Muscle layer of colon (tissue), 2 donors: ENCODE results near the gene TFG.

Experiments used
- H3K27ac ChIP-seq: one replicate; pipeline ENCODE4 v1.7.0; 2013; ENCODE audit warnings: low read depth, mild to moderate bottlenecking, low read length, moderate library complexity
- H3K27me3 ChIP-seq, 2 donors: one replicate each; pipeline ENCODE4 v1.7.0; 2013; ENCODE audit warnings: low read length in 2 of 2, mild to moderate bottlenecking in 2 of 2; ENCODE audit not compliant: insufficient read depth in 2 of 2, control insufficient read depth in 1 of 2
- H3K36me3 ChIP-seq: one replicate; pipeline ENCODE4 v1.7.0; 2013; ENCODE audit warnings: mild to moderate bottlenecking, low read length; ENCODE audit not compliant: insufficient read depth
- H3K4me1 ChIP-seq: one replicate; pipeline ENCODE4 v1.7.0; 2013; ENCODE audit warnings: mild to moderate bottlenecking, low read length; ENCODE audit not compliant: insufficient read depth
- H3K4me3 ChIP-seq, 2 donors: one replicate each; pipeline ENCODE4 v1.7.0; 2013; ENCODE audit warnings: low read length in 2 of 2, low read depth in 1 of 2, mild to moderate bottlenecking in 1 of 2, moderate library complexity in 1 of 2
- H3K9ac ChIP-seq: one replicate; pipeline ENCODE4 v1.7.0; 2013; ENCODE audit warnings: low read length
- H3K9me3 ChIP-seq: one replicate; pipeline ENCODE4 v1.7.0; 2013; ENCODE audit warnings: mild to moderate bottlenecking, low read length
- donor health status: abdominal sarcoma.
- donor health status: Adenocarcinoma of cecum.

TFG gene

GRCh38 chr3:100710261-100710968, 1.1 kb downstream of the TFG start:
- Histone ChIP-seq H3K27ac (peak overlapping the region; percentile 96), H3K9me3 (no peaks in the 10 kb centered on the region), H3K36me3 (no peaks in the 10 kb centered on the region), H3K27me3 (no peaks in the 10 kb centered on the region), H3K4me1 (peaks cover 35% of the 10 kb centered on the region), H3K4me3 (peak overlapping the region; percentile 67 to 82), H3K9ac (peak overlapping the region; percentile 82)

DNA sequence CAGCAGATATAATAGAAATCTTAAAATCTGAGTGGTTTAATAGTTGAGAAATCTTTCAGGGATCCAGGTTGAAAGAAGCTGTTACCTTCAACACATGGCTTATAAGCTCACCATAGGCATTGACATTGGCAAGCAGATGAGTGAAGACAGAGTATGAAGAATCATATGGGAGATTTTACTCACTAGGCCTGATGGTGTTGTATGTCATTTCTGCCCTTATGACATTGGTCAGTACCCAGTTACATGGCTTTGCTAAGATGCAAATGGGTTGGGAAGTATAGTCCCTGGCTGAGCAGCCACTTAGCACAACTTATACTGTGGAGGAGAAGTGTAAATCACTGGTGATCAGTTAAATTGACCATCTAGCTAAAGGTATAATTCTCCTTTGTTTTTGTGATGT, 5.9 kb downstream of the TFG start:
- Histone ChIP-seq H3K27me3 (no peaks in the 10 kb centered on the region), H3K9ac (no peak overlapping the region), H3K4me3 (no peak overlapping the region), H3K36me3 (no peaks in the 10 kb centered on the region), H3K27ac (no peak overlapping the region), H3K9me3 (no peaks in the 10 kb centered on the region), H3K4me1 (peaks cover 30% of the 10 kb centered on the region)

DNA sequence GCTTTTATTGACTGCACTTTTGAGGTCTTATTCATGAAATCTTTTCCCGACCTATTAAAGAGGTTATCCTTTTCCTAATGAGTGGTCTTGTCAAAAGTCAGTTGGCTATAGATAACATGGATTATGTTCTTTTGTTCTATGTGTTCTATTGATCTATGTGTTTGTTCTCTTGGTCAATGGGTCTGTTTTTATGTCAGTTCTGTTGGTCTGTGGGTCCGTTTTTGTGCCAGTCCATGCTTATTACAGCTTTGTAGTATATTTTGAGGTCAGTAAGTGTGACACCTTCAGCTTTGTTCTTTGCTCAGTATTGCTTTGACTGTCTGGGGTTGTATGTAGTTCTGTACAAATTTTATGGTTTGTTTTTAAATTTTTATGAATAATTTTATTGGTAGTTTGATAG, 7.8 kb downstream of the TFG start:
- H3K27me3 ChIP-seq = no peaks in the 10 kb centered on the region
- no peaks in the 10 kb centered on the region for H3K9me3 ChIP-seq
- H3K9ac ChIP-seq = no peak overlapping the region
- peaks cover 12% of the 10 kb centered on the region for H3K4me1 ChIP-seq
- no peak overlapping the region for H3K4me3 ChIP-seq
- H3K27ac ChIP-seq = no peak overlapping the region
- peaks cover 8% of the 10 kb centered on the region for H3K36me3 ChIP-seq

DNA sequence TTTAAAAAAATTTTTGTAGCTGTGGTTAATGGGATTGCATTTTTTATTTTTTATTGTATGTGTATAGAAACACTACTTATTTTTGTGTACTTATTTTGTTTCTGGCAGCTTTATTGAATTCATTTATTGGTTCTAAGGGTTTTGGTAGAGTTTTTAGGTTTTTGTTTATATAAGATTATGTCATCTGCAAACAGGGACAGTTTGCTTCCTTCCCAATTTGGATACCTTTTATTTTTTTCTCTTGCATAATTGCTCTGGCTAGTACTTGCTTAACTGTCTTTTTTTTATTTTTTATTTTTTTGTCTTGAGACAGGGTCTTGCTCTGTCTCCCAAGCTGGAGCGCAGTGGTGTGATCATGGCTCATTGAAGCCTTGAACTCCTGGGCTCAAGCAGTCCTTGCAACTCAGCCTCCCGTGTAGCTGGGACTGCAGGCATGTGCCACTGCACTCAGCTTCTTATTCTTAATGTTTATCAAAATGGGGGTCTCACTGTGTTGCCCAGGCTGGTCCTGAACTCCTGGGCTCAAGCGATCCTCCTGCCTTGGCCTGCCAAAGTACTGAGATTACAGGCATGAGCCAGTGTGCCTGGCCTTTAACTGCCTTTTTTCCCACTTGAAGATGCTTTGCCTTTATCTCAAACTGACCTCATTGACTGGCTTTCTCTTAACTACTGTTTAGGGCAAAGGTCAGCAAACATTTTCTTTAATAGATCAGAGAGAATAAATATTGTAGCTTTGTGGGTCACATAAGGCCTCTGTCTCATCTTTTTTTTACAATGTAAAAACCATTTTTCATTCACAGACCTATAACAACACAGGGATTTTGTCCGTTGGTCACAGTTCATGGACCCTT, 8.6 kb downstream of the TFG start:
- no peak overlapping the region for H3K27ac ChIP-seq
- peaks cover 5% of the 10 kb centered on the region for H3K4me1 ChIP-seq
- peaks cover 14% of the 10 kb centered on the region for H3K36me3 ChIP-seq
- no peaks in the 10 kb centered on the region for H3K9me3 ChIP-seq
- H3K4me3 ChIP-seq = no peak overlapping the region
- H3K27me3 ChIP-seq = no peaks in the 10 kb centered on the region
- no peak overlapping the region for H3K9ac ChIP-seq

DNA sequence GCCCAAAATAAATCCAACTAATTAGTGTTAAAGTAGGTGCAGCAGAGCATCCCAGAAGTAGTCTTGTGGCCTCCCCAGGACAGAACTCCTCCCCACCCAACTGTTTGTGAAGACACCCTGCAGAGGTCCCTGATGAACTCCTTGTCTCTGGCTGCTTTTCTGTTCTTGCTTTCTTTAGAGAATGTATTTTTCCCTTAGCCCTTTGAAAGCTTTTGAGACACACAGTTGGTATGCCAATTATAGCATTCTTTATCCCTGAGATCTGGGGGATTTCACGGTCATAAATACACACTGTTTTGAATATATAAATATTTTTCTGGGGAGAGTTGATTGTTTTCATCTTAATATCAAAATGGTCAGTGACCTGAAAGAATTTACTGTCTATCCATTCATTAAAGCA, 9.8 kb downstream of the TFG start:
- peaks cover 25% of the 10 kb centered on the region for H3K36me3 ChIP-seq
- no peak overlapping the region for H3K9ac ChIP-seq
- H3K27me3 ChIP-seq = no peaks in the 10 kb centered on the region
- H3K27ac ChIP-seq = no peak overlapping the region
- no peak overlapping the region for H3K4me3 ChIP-seq
- no peaks in the 10 kb centered on the region for H3K9me3 ChIP-seq
- H3K4me1 ChIP-seq = peaks cover 3% of the 10 kb centered on the region

- Histone ChIP-seq H3K9me3 (no peaks in the 10 kb centered on the region), H3K4me1 (peaks cover 3% of the 10 kb centered on the region), H3K4me3 (no peak overlapping the region), H3K9ac (no peak overlapping the region), H3K36me3 (peaks cover 25% of the 10 kb centered on the region), H3K27me3 (no peaks in the 10 kb centered on the region), H3K27ac (no peak overlapping the region)
Observed at GRCh38 chr3:100720426-100720825, 11.1 kb downstream of the TFG start.

GRCh38 chr3:100725935-100726513, 16.7 kb downstream of the TFG start:
- Histone ChIP-seq H3K4me1 (peaks cover 8% of the 10 kb centered on the region), H3K27ac (no peak overlapping the region), H3K4me3 (no peak overlapping the region), H3K36me3 (peaks cover 30% of the 10 kb centered on the region), H3K27me3 (no peaks in the 10 kb centered on the region), H3K9me3 (no peaks in the 10 kb centered on the region), H3K9ac (no peak overlapping the region)

DNA sequence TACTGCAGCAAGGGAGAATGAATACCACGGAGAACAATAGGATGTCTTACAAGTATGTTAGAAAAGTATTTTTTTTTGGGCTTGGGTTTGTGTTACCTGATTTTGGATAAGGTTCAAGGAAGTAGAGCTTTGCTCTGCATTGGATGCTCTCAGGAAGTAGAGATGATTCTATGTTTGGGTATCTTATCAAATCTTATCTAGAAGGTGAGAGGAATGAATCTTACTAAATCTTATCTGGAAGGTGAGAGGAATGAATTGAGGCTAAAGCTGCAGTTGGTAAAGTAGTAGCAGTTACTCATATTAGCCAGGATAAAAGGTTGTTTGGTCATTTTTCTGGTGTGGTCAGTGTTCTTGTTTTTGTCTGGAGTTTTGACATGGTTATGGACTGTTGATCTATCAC, 17.4 kb downstream of the TFG start:
- Histone ChIP-seq H3K4me1 (peaks cover 8% of the 10 kb centered on the region), H3K36me3 (peaks cover 24% of the 10 kb centered on the region), H3K27ac (no peak overlapping the region), H3K4me3 (no peak overlapping the region), H3K9me3 (no peaks in the 10 kb centered on the region), H3K27me3 (no peaks in the 10 kb centered on the region), H3K9ac (no peak overlapping the region)

DNA sequence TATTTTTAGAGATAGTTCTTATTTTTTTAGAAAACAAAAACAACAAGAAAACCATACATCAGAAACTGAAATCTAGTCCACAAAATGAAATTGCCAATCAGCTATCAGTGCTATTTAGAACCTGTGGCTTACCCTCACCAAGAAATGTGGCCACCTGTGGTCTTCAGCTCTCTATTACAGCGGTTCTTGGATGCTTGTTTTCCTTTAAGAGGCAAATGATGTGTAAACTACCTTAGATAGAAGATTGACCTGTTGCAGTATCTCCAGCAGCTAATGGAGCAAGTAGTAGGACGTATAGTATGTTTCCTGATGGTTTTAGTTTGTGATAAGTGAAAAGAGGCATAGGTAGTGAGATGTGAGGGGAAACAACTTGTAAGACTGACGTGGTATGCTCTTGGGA, 21.2 kb downstream of the TFG start:
- Histone ChIP-seq H3K9ac (no peak overlapping the region), H3K27me3 (no peaks in the 10 kb centered on the region), H3K36me3 (peaks cover 20% of the 10 kb centered on the region), H3K27ac (no peak overlapping the region), H3K4me1 (peaks cover 8% of the 10 kb centered on the region), H3K9me3 (no peaks in the 10 kb centered on the region), H3K4me3 (no peak overlapping the region)

GRCh38 chr3:100732435-100732834, 23.1 kb downstream of the TFG start:
- H3K27ac ChIP-seq = no peak overlapping the region
- H3K4me1 ChIP-seq = no peaks in the 10 kb centered on the region
- H3K9ac ChIP-seq = no peak overlapping the region
- no peak overlapping the region for H3K4me3 ChIP-seq
- H3K27me3 ChIP-seq = no peaks in the 10 kb centered on the region
- H3K36me3 ChIP-seq = peaks cover 36% of the 10 kb centered on the region
- no peaks in the 10 kb centered on the region for H3K9me3 ChIP-seq

- Histone ChIP-seq H3K9me3 (no peaks in the 10 kb centered on the region), H3K27me3 (no peaks in the 10 kb centered on the region), H3K4me1 (no peaks in the 10 kb centered on the region), H3K36me3 (peaks cover 61% of the 10 kb centered on the region), H3K4me3 (no peak overlapping the region), H3K9ac (no peak overlapping the region), H3K27ac (no peak overlapping the region)
Observed at GRCh38 chr3:100737334-100737733, 28.0 kb downstream of the TFG start.
